ENCODE data around the gene MLPH.
A peak's percentile ranks its signal among the peaks of the same experiment; 100 is the strongest.

GRCh38 chr2:237574894-237575868 lies 88.1 kb downstream of the MLPH start:
- no peak for TF ChIP-seq CTCF (IDR thresholded peaks at IDR 0.05)
- peak; percentile 22 to 42 for TF ChIP-seq POLR2AphosphoS5 (IDR thresholded peaks at IDR 0.05; ENCODE audit: insufficient read depth in 1 of 2, low read depth in 1 of 2)
- TF ChIP-seq POLR2A (IDR thresholded peaks at IDR 0.05), result no peak
